PC-3 (cell line): ENCODE measurements around the gene MTHFD1L.

Experiments used
- CTCF ChIP-seq: fragments of 300-600 bp; sonication (generic); conservative IDR thresholded peaks from 2 replicates; pipeline ENCODE4 v1.5.1; 2017; ENCODE audit warnings: antibody characterized with exemption, low read depth, mild to moderate bottlenecking, low read length
- EZH2 ChIP-seq: fragments of 300-600 bp; sonication (generic); IDR thresholded peaks from one replicate; pipeline ENCODE4 v1.6.1; 2017; ENCODE audit warnings: antibody characterized with exemption, mild to moderate bottlenecking, low read length; ENCODE audit not compliant: unreplicated experiment
- EZH2phosphoT487 ChIP-seq: fragments of 300-600 bp; sonication (generic); IDR thresholded peaks from 2 replicates; pipeline ENCODE4 v1.6.1; 2018; ENCODE audit warnings: mild to moderate bottlenecking, antibody characterized with exemption, low read length, borderline replicate concordance

- no peak for TF ChIP-seq CTCF
- TF ChIP-seq EZH2, result no peak
- TF ChIP-seq EZH2phosphoT487, result no peak
Measured at GRCh38 chr6:151024597-151024996, 159.1 kb downstream of the MTHFD1L start.
